OCI-LY1 (cell line): ENCODE measurements around the gene CHCHD6.

Experiments
- CTCF ChIP-seq: fragments of 200-600 bp; sonication (generic), shearing (Covaris generic); IDR thresholded peaks from 2 replicates; pipeline ENCODE4 v1.5.1; 2017; ENCODE audit warnings: mild to moderate bottlenecking, antibody characterized with exemption, low read length, moderate library complexity, mixed read lengths
- EZH2 ChIP-seq: fragments of 200-600 bp; sonication (generic), shearing (Covaris generic); IDR thresholded peaks from 2 replicates; pipeline ENCODE4 v1.8.0; 2017; ENCODE audit warnings: borderline replicate concordance, mixed run types, mild to moderate bottlenecking, antibody characterized with exemption, low read length, moderate library complexity, mixed read lengths

GRCh38 chr3:126699011-126699410, 5.0 kb upstream of the CHCHD6 start:
- TF ChIP-seq CTCF (no peak), EZH2 (no peak)
